ENCODE data around the gene PLRG1. TPM values are rescaled to one million over a fixed set of nuclear protein-coding genes. Genes with fewer than 3 reads are reported as not detected.

Gene PLRG1
- polyA plus RNA-seq, 1 donor (not counting 4 experiments of a cell fraction or from before 2014, with no cell fraction given), result 132 TPM

GRCh38 chr4:154562697-154563254 is 12.6 kb upstream of the PLRG1 start, which contains the start of gene FGB:
Gene FGB, plus strand, starts transcription at chr4:154563011. Its CDS starts 8 bp downstream, at chr4:154563019.
- H3K9me3 ChIP-seq (ENCODE audit: control insufficient read depth, low read depth, low read length), result no peaks in the 10 kb centered on the region
- H4K20me1 ChIP-seq (ENCODE audit: control insufficient read depth, extremely low read depth, insufficient read depth, low read length), result no peaks in the 10 kb centered on the region
- H3K27me3 ChIP-seq (ENCODE audit: control insufficient read depth, extremely low read depth, insufficient read depth, low read length), result no peaks in the 10 kb centered on the region
- DNase-seq (ENCODE audit: low read depth, low spot score), result no peak
- no peaks in the 10 kb centered on the region for H3K9me1 ChIP-seq (ENCODE audit: control insufficient read depth, extremely low read depth, insufficient read depth, low read length)
- no peak for FAIRE-seq
- dilution Hi-C loops (cut with MboI; ENCODE audit: extremely low pct_ligation_motif_present, low sequenced_read_pairs), result no loop called here
- H3K4me1 ChIP-seq (ENCODE audit: control insufficient read depth, extremely low read depth, insufficient read depth, low read length), result no peaks in the 10 kb centered on the region
- no peak within 1 kb of the TSS for H3K9ac ChIP-seq (ENCODE audit: control insufficient read depth, extremely low read depth, insufficient read depth, low read length)
- no peak within 1 kb of the TSS for H3K4me2 ChIP-seq (ENCODE audit: control insufficient read depth, extremely low read depth, insufficient read depth, low read depth, low read length)
- no peak within 1 kb of the TSS for H2AFZ ChIP-seq (ENCODE audit: control insufficient read depth, low read length)
- H3K36me3 ChIP-seq (ENCODE audit: control insufficient read depth in 2 of 2, extremely low read depth in 1 of 2, insufficient read depth in 2 of 2, low read length in 2 of 2), result no peaks in the 10 kb centered on the region
- no peak within 1 kb of the TSS for H3K4me3 ChIP-seq (ENCODE audit: control insufficient read depth in 2 of 3, extremely low read depth in 1 of 3, insufficient read depth in 2 of 3, low read depth in 1 of 3, low read length in 3 of 3)
- TF ChIP-seq EZH2 (IDR thresholded peaks at IDR 0.05; ENCODE audit: low read length) (no peak), CTCF (optimal IDR thresholded peaks at IDR 0.05 in 1 of 3, IDR thresholded peaks at IDR 0.05 in 1 of 3, conservative IDR thresholded peaks at IDR 0.05 in 1 of 3; ENCODE audit: extremely low read depth in 1 of 3, insufficient read depth in 2 of 3, low read length in 3 of 3) (no peak)
- no peak within 1 kb of the TSS for H3K27ac ChIP-seq (ENCODE audit: control insufficient read depth, insufficient read depth, low read length)
- no peaks in the 10 kb centered on the region for H3K79me2 ChIP-seq (ENCODE audit: control insufficient read depth, insufficient read depth, low read length)

DNA sequence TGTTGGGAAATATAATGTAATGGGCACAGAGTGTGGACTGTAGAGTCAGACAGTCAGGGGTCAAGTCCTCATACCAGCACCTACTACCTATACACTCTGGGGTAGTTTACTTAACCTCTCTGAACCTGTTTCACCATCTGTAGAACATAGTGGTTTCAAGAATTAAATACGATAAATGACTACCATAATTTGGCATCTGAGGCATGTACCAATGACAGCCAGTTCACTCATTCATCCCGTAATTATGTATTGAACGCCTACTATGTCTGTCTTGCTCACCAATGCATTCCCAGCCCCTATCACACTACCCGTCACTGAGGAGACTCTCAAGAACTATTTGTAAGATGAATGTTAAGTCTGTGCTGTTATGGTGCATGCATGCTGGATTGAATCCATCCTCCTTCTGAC is 10.6 kb upstream of the PLRG1 start:
- no peaks in the 10 kb centered on the region for H3K9me1 ChIP-seq (ENCODE audit: control insufficient read depth, extremely low read depth, insufficient read depth, low read length)
- H3K9me3 ChIP-seq (ENCODE audit: control insufficient read depth, low read depth, low read length), result no peaks in the 10 kb centered on the region
- no peak for DNase-seq (ENCODE audit: low read depth, low spot score)
- dilution Hi-C loops (cut with MboI; ENCODE audit: extremely low pct_ligation_motif_present, low sequenced_read_pairs), result no loop called here
- no peaks in the 10 kb centered on the region for H3K27me3 ChIP-seq (ENCODE audit: control insufficient read depth, extremely low read depth, insufficient read depth, low read length)
- H3K36me3 ChIP-seq (ENCODE audit: control insufficient read depth in 2 of 2, extremely low read depth in 1 of 2, insufficient read depth in 2 of 2, low read length in 2 of 2), result no peaks in the 10 kb centered on the region
- H3K79me2 ChIP-seq (ENCODE audit: control insufficient read depth, insufficient read depth, low read length), result no peaks in the 10 kb centered on the region
- FAIRE-seq, result no peak
- H3K4me2 ChIP-seq (ENCODE audit: control insufficient read depth, extremely low read depth, insufficient read depth, low read depth, low read length), result no peak overlapping the region
- H3K4me1 ChIP-seq (ENCODE audit: control insufficient read depth, extremely low read depth, insufficient read depth, low read length), result no peaks in the 10 kb centered on the region
- no peaks in the 10 kb centered on the region for H4K20me1 ChIP-seq (ENCODE audit: control insufficient read depth, extremely low read depth, insufficient read depth, low read length)
- no peak overlapping the region for H3K4me3 ChIP-seq (ENCODE audit: control insufficient read depth in 2 of 3, extremely low read depth in 1 of 3, insufficient read depth in 2 of 3, low read depth in 1 of 3, low read length in 3 of 3)
- TF ChIP-seq CTCF (optimal IDR thresholded peaks at IDR 0.05 in 1 of 3, IDR thresholded peaks at IDR 0.05 in 1 of 3, conservative IDR thresholded peaks at IDR 0.05 in 1 of 3; ENCODE audit: extremely low read depth in 1 of 3, insufficient read depth in 2 of 3, low read length in 3 of 3), result no peak
- H3K27ac ChIP-seq (ENCODE audit: control insufficient read depth, insufficient read depth, low read length), result no peak overlapping the region
- H2AFZ ChIP-seq (ENCODE audit: control insufficient read depth, low read length), result no peak overlapping the region
- H3K9ac ChIP-seq (ENCODE audit: control insufficient read depth, extremely low read depth, insufficient read depth, low read length), result no peak overlapping the region
